Coronary artery (tissue), 2 donors: ENCODE measurements around the gene CACNG3.

Experiments used
- DNase-seq: peaks from one replicate; pipeline ENCODE4 v3.0.0-alpha.2; 2017; ENCODE audit warnings: low spot score
- H3K27ac ChIP-seq, 2 donors: fragments of 200-600 bp; sonication (generic); one replicate each; pipeline ENCODE4 v1.5.1; 2016 to 2019
- H3K4me3 ChIP-seq: fragments of 200-600 bp; sonication (generic); 2 replicates; pipeline ENCODE4 v1.5.1; 2016; ENCODE audit warnings: mild to moderate bottlenecking, moderate library complexity
- TF ChIP-seq, protein P1 (sequence below): fragments of 200-600 bp; sonication (generic); IDR thresholded peaks from one replicate; pipeline ENCODE4 v1.5.1; 2019; ENCODE audit warnings: antibody characterized with exemption

The CACNG3 gene

GRCh38 chr16:24253192-24253591 lies 2.9 kb upstream of the CACNG3 start:
- DNase-seq: no peak
- H3K27ac ChIP-seq: no peak overlapping the region
- no peak overlapping the region for H3K4me3 ChIP-seq
- TF ChIP-seq, protein P1, sequence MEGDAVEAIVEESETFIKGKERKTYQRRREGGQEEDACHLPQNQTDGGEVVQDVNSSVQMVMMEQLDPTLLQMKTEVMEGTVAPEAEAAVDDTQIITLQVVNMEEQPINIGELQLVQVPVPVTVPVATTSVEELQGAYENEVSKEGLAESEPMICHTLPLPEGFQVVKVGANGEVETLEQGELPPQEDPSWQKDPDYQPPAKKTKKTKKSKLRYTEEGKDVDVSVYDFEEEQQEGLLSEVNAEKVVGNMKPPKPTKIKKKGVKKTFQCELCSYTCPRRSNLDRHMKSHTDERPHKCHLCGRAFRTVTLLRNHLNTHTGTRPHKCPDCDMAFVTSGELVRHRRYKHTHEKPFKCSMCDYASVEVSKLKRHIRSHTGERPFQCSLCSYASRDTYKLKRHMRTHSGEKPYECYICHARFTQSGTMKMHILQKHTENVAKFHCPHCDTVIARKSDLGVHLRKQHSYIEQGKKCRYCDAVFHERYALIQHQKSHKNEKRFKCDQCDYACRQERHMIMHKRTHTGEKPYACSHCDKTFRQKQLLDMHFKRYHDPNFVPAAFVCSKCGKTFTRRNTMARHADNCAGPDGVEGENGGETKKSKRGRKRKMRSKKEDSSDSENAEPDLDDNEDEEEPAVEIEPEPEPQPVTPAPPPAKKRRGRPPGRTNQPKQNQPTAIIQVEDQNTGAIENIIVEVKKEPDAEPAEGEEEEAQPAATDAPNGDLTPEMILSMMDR: no peak

DNA sequence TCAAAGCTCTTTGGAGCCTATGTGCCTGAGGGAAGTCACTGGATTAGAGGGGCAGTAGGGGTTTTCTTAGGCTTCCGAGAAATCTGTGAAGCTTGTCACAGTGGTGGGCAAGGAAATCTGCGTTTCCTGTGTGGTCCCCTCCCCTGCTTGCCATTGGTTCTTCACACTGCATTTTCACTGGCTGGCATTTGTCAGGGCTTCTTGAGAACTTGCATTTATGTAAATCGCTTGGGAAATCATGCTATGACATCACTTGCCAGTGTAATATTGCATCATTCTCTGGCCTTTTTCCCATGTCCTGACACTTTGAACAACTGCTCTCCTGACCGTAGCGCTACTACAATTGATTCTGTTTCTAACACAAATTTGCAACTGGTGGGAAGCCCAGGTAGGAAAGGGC lies 1.8 kb downstream of the CACNG3 start:
- H3K27ac ChIP-seq: no peak overlapping the region
- TF ChIP-seq, protein P1: no peak
- no peak overlapping the region for H3K4me3 ChIP-seq
- DNase-seq: no peak

DNA sequence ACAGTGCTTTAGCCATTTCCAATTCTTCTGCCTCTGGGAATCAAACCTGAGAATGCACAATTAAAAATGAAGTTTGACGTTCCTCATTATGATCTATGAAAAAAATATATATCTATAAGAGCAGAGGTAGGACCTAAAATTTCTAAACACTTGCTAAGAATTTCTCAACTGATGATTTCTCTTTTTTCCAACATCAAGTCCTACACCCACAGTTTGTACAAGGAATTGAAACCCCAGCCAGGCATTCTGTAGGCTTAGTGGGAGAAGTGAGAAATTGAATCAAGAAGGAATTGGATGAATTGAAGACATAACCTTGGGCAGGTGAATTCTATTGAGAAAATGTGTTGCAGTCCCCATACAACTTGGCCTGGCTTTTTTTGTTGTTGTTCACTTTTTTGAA lies 2.7 kb downstream of the CACNG3 start:
- no peak overlapping the region for H3K27ac ChIP-seq
- no peak overlapping the region for H3K4me3 ChIP-seq
- TF ChIP-seq, protein P1: no peak
- DNase-seq: no peak

GRCh38 chr16:24262816-24263215 lies 6.7 kb downstream of the CACNG3 start:
- no peak overlapping the region for H3K27ac ChIP-seq
- TF ChIP-seq, protein P1: no peak
- DNase-seq: no peak
- no peak overlapping the region for H3K4me3 ChIP-seq

- TF ChIP-seq, protein P1: no peak
- H3K27ac ChIP-seq: no peak overlapping the region
- no peak overlapping the region for H3K4me3 ChIP-seq
- DNase-seq: no peak
Observed at GRCh38 chr16:24270721-24271442, 14.7 kb downstream of the CACNG3 start.

DNA sequence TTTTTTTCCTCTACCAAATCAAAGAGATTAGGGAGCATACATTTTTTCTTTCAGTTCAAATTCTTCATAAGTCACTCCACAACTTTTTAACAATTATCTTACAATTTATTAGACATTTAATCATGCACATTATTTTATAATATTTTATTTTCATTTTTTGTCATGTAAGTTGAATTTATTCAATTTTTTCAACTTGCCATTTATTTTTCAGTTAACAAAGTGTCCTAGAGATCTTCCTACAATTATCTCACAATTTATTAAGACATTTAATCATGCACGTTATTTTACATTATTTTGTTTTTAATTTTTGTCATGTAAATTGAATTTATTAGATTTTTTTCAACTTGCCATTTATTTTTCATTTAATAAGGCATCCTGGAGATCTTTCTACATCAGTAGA lies 16.2 kb downstream of the CACNG3 start:
- no peak overlapping the region for H3K27ac ChIP-seq
- TF ChIP-seq, protein P1: no peak
- DNase-seq: no peak
- no peak overlapping the region for H3K4me3 ChIP-seq

DNA sequence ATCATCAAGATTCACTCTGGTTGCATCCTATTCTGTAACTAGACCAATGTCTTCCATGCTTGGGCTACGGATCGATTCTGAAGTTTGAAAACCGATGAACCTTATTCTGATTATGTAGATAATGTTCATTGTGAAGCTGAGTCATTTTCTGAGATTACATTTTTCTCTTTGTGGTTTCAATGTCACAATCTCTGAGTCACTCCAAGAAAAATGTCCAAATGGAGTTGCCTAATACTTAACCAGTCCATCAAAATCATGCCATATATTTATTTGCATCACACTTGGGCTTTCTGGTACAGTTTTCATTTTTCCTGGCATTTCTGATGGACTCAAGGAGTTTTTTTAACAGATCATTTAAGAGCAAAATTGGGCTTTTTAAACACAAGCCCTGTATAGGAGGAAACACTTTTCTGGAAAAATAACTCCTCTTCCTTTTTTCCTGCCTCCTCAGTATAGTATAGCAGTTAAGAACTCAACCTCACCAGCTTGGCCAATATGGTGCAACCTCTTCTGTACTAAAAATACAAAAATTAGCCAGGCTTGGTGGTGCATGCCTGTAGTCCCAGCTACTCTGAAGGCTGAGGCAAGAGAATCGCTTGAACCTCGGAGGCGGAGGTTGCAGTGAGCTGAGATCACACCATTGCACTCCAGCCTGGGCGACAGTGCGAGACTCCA lies 17.5 kb downstream of the CACNG3 start:
- Histone ChIP-seq H3K4me3 (no peak overlapping the region), H3K27ac (no peak overlapping the region)
- DNase-seq: no peak
- TF ChIP-seq, protein P1: no peak
